ENCODE measurements around the gene CDX1. TPM values are rescaled to one million over a fixed set of nuclear protein-coding genes. Genes with fewer than 3 reads are reported as not detected.

The CDX1 gene
- total and polyA plus RNA-seq, 2 of the 8 experiments (the other 6 are each of a cell fraction or from before 2014, with no cell fraction given), result not detected

GRCh38 chr5:150158170-150158949, 8.2 kb upstream of the CDX1 start (continued):
- TF ChIP-seq ATF2 (IDR thresholded peaks at IDR 0.05; ENCODE audit: low read length), result no peak
- TF ChIP-seq SIN3A (conservative IDR thresholded peaks at IDR 0.05 in 1 of 2, IDR thresholded peaks at IDR 0.05 in 1 of 2; ENCODE audit: low read depth in 1 of 2, low read length in 2 of 2), result no peak

All from H1 (cell line).